ACC112 (cell line): ENCODE measurements around the gene TEAD4.

Experiments used
- H2AFZ ChIP-seq: fragments of 200-600 bp; sonication (generic); one replicate; pipeline ENCODE4 v1.6.0; 2017; ENCODE audit warnings: antibody characterized with exemption, low read length; ENCODE audit not compliant: unreplicated experiment
- H3K27ac ChIP-seq: fragments of 200-600 bp; sonication (generic); 2 replicates; pipeline ENCODE4 v1.5.1; 2014; ENCODE audit warnings: low read depth, mild to moderate bottlenecking, antibody characterized with exemption, low read length, moderate library complexity
- H3K27me3 ChIP-seq: fragments of 200-600 bp; sonication (generic); 2 replicates; pipeline ENCODE4 v1.6.1; 2014; ENCODE audit warnings: mild to moderate bottlenecking, antibody characterized with exemption, low read length, moderate library complexity, mixed read lengths; ENCODE audit not compliant: insufficient read depth
- H3K36me3 ChIP-seq: fragments of 200-600 bp; sonication (generic); 2 replicates; pipeline ENCODE4 v1.6.1; 2016; ENCODE audit warnings: mild to moderate bottlenecking, antibody characterized with exemption, low read length, moderate library complexity, mixed read lengths; ENCODE audit not compliant: insufficient read depth
- H3K4me1 ChIP-seq: fragments of 200-600 bp; sonication (generic); one replicate; pipeline ENCODE4 v1.6.1; 2016; ENCODE audit warnings: low read length, mixed read lengths; ENCODE audit not compliant: insufficient read depth, unreplicated experiment, control insufficient read depth
- H3K4me3 ChIP-seq: fragments of 200-600 bp; sonication (generic); 2 replicates; pipeline ENCODE4 v1.5.1; 2014; ENCODE audit warnings: mild to moderate bottlenecking, low read depth, low read length
- H3K79me2 ChIP-seq: fragments of 200-600 bp; sonication (generic); one replicate; pipeline ENCODE4 v1.6.0; 2016; ENCODE audit warnings: low read length; ENCODE audit not compliant: control insufficient read depth, unreplicated experiment, insufficient read depth

Gene TEAD4

GRCh38 chr12:2960390-2960956 lies 1.3 kb downstream of the TEAD4 start:
- Histone ChIP-seq H2AFZ (peak overlapping the region; percentile 14), H3K36me3 (no peaks in the 10 kb centered on the region), H3K4me3 (peak overlapping the region; percentile 93), H3K4me1 (peaks cover 28% of the 10 kb centered on the region), H3K27me3 (no peaks in the 10 kb centered on the region), H3K79me2 (peaks cover 42% of the 10 kb centered on the region), H3K27ac (peak overlapping the region; percentile 60; the same call in 1 of the 2 replicates)

GRCh38 chr12:2960996-2961616 lies 1.9 kb downstream of the TEAD4 start:
- Histone ChIP-seq H3K4me3 (peak overlapping the region; percentile 93), H3K27ac (no peak overlapping the region)

DNA sequence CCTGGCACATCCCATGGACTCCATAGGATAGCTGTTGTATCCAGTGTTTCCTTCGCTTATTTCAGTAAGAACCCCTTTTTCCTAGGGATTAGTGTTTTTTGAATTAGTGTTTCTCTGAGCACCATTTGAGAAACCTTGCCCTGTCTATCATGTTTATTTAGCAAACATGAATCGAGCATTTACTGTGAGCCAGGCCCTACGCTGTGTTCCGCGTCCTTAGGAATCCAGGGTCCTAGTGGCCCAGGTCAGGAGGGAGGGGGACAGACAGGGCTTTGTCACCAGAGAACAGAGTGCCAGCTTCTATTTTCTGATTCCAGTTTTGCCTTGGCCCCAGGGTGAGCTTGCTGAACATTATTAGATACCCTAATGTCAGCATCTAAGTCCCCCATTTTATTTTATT lies 2.5 kb downstream of the TEAD4 start:
- Histone ChIP-seq H2AFZ (no peak overlapping the region), H3K36me3 (no peaks in the 10 kb centered on the region), H3K27ac (no peak overlapping the region), H3K4me3 (peak overlapping the region; percentile 93; the same call in 1 of the 2 replicates), H3K4me1 (peaks cover 28% of the 10 kb centered on the region), H3K27me3 (no peaks in the 10 kb centered on the region), H3K79me2 (peaks cover 45% of the 10 kb centered on the region)

More at GRCh38 chr12:2960996-2961616, 1.9 kb downstream of the TEAD4 start:
- Histone ChIP-seq H2AFZ (no peak overlapping the region), H3K36me3 (no peaks in the 10 kb centered on the region), H3K79me2 (peaks cover 45% of the 10 kb centered on the region), H3K27me3 (no peaks in the 10 kb centered on the region), H3K4me1 (peaks cover 28% of the 10 kb centered on the region)

GRCh38 chr12:2963154-2963759 lies 4.1 kb downstream of the TEAD4 start:
- H3K27me3 ChIP-seq = no peaks in the 10 kb centered on the region
- no peak overlapping the region for H2AFZ ChIP-seq
- H3K4me1 ChIP-seq = peaks cover 22% of the 10 kb centered on the region
- H3K27ac ChIP-seq = no peak overlapping the region
- no peaks in the 10 kb centered on the region for H3K36me3 ChIP-seq
- no peak overlapping the region for H3K4me3 ChIP-seq
- peaks cover 49% of the 10 kb centered on the region for H3K79me2 ChIP-seq

- peaks cover 20% of the 10 kb centered on the region for H3K4me1 ChIP-seq
- H2AFZ ChIP-seq = no peak overlapping the region
- H3K4me3 ChIP-seq = no peak overlapping the region
- H3K27me3 ChIP-seq = no peaks in the 10 kb centered on the region
- peaks cover 49% of the 10 kb centered on the region for H3K79me2 ChIP-seq
- no peaks in the 10 kb centered on the region for H3K36me3 ChIP-seq
- no peak overlapping the region for H3K27ac ChIP-seq
Observed at GRCh38 chr12:2963760-2964292, 4.6 kb downstream of the TEAD4 start.

DNA sequence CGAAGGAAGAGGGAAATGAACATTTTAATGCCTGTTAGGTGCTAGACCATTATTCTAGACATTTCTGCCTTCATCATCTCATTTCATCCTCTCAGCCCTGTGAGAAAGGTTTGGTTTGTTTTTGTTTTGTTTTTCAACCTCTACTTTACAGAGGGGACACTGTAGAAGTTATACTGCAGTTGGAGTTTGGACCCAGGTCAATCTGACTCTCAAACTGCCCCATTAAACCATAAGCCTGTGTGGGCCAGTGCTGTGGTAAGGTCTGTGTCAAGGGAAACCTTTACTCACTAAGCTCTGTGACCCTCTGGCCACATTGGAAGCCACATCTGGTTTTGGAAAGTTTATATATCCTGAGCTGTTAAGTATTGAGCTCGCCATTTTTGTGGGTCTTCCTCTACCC lies 8.5 kb downstream of the TEAD4 start:
- no peak overlapping the region for H2AFZ ChIP-seq
- no peak overlapping the region for H3K27ac ChIP-seq
- H3K4me1 ChIP-seq = peaks cover 8% of the 10 kb centered on the region
- no peak overlapping the region for H3K4me3 ChIP-seq
- H3K79me2 ChIP-seq = peaks cover 29% of the 10 kb centered on the region
- H3K27me3 ChIP-seq = no peaks in the 10 kb centered on the region
- H3K36me3 ChIP-seq = no peaks in the 10 kb centered on the region

DNA sequence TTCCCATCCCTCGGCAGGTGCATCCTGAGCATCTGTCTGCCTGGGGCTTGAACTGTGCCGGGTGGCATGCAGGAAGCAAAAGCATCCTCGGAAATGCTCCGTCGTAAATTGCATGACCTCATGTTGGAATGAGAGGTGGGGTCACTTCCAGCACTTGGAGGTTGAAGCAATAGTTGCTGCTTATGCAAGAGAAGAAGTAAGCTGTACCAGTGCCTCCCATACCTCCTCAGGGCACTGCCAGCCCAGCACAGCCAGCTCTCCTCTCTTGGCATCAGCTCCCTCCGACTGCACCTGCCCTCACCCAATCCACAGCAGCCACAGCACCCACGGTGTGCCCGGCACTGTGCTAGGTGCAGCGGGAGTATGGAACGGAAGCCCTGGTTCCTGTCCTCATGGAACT lies 11.5 kb downstream of the TEAD4 start:
- Histone ChIP-seq H3K36me3 (no peaks in the 10 kb centered on the region), H3K4me3 (no peak overlapping the region), H3K27ac (no peak overlapping the region), H2AFZ (no peak overlapping the region), H3K4me1 (no peaks in the 10 kb centered on the region), H3K27me3 (no peaks in the 10 kb centered on the region), H3K79me2 (peaks cover 8% of the 10 kb centered on the region)

- Histone ChIP-seq H3K79me2 (peaks cover 3% of the 10 kb centered on the region), H3K27me3 (no peaks in the 10 kb centered on the region), H3K27ac (no peak overlapping the region), H3K4me1 (no peaks in the 10 kb centered on the region), H2AFZ (no peak overlapping the region), H3K4me3 (no peak overlapping the region), H3K36me3 (no peaks in the 10 kb centered on the region)
Observed at GRCh38 chr12:2973566-2973965, 14.4 kb downstream of the TEAD4 start.

DNA sequence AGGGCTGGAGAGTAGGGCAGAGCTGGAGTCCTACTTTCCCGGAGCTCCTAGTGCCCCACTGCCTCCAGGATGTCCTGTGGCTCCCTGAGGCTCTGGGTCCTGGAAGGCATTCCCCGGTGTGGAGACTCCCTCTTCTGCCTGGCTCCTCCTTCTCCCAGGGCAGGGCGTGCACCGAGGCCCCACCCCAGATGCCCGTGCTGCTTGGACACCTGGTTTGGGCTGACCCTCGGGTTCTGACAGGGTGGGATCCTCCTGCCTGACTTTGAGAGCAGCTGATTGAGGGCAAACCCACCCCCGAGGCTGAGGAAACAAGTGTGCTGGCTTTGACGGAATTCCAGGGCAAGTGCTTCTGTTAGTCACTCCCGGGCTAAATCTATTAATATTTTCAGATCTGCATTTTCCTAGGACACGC lies 15.4 kb downstream of the TEAD4 start:
- Histone ChIP-seq H3K36me3 (no peaks in the 10 kb centered on the region), H3K27me3 (no peaks in the 10 kb centered on the region), H3K4me1 (no peaks in the 10 kb centered on the region), H3K4me3 (no peak overlapping the region), H3K79me2 (peaks cover 3% of the 10 kb centered on the region), H3K27ac (no peak overlapping the region), H2AFZ (no peak overlapping the region)

- Histone ChIP-seq H3K27me3 (no peaks in the 10 kb centered on the region), H3K27ac (no peak overlapping the region), H3K79me2 (peaks cover 3% of the 10 kb centered on the region), H3K4me3 (no peak overlapping the region), H3K36me3 (no peaks in the 10 kb centered on the region), H2AFZ (no peak overlapping the region), H3K4me1 (no peaks in the 10 kb centered on the region)
Observed at GRCh38 chr12:2976581-2976996, 17.4 kb downstream of the TEAD4 start.

DNA sequence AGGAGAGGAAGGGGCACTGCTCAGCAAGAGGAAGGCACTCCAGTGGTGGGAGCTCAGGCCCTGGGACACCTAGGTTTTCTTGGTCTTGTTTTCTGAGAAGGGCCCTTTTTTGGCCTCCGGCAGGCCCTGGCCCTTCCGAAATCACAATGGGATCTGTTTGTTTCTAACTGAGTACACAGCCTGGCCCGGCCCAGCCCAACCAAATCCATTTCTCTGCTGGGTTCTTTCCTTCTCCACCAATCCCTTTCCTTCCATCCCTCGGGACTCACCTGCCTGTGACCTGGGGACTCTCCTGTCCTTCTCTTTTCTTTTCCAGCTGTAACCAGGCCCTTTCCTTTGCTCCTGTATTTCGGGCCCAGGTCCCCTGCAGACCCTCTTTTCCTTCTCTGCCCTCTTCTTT lies 18.6 kb downstream of the TEAD4 start:
- Histone ChIP-seq H3K4me1 (no peaks in the 10 kb centered on the region), H3K27me3 (no peaks in the 10 kb centered on the region), H3K36me3 (no peaks in the 10 kb centered on the region), H3K27ac (no peak overlapping the region), H2AFZ (no peak overlapping the region), H3K4me3 (no peak overlapping the region), H3K79me2 (peaks cover 3% of the 10 kb centered on the region)
